Transverse colon (tissue), 4 donors: ENCODE results near the gene SLC11A1. TPM values are rescaled to one million over a fixed set of nuclear protein-coding genes. Genes with fewer than 3 reads are reported as not detected.
A peak's percentile ranks its signal among the peaks of the same experiment; 100 is the strongest.

Source experiments
- DNase-seq: peaks from one replicate; pipeline ENCODE4 v3.0.0-alpha.2; 2019
- H3K27ac ChIP-seq, 4 donors: fragments of 200-600 bp; sonication (generic); 2 replicates each; pipeline ENCODE4 v1.5.1; 2016 to 2018; ENCODE audit warnings: inconsistent platforms in 4 of 4
- H3K27me3 ChIP-seq: fragments of 200-600 bp; sonication (generic); 2 replicates; pipeline ENCODE4 v1.5.1; 2017; ENCODE audit warnings: inconsistent platforms
- H3K36me3 ChIP-seq, 4 donors: fragments of 200-600 bp; sonication (generic); 2 replicates each; pipeline ENCODE4 v1.5.1; 2017 to 2019; ENCODE audit warnings: inconsistent platforms in 4 of 4
- H3K4me1 ChIP-seq, 4 donors: fragments of 200-600 bp; sonication (generic); 2 replicates each; pipeline ENCODE4 v1.5.1; 2017 to 2020; ENCODE audit warnings: inconsistent platforms in 4 of 4
- H3K4me3 ChIP-seq, 4 donors: fragments of 200-600 bp; sonication (generic); 1 replicate in 1 of 4; 2 replicates in 3 of 4; pipeline versions ENCODE4 v1.5.1 to v1.6.1; 2017 to 2019; ENCODE audit warnings: inconsistent platforms in 4 of 4
- H3K9me3 ChIP-seq, 2 donors: fragments of 200-600 bp; sonication (generic); 2 replicates each; pipeline ENCODE4 v1.5.1; 2017 to 2019; ENCODE audit warnings: inconsistent platforms in 2 of 2
- EP300 ChIP-seq: sonication (generic); formaldehyde crosslinking; IDR thresholded peaks from one replicate; pipeline ENCODE4 v1.6.1; 2017; ENCODE audit warnings: antibody characterized with exemption, low read depth
- POLR2A ChIP-seq: fragments of 450-650 bp; IDR thresholded peaks from one replicate; pipeline ENCODE4 v1.6.1; 2016; ENCODE audit warnings: antibody characterized with exemption, mild to moderate bottlenecking, moderate library complexity
- POLR2AphosphoS5 ChIP-seq, 3 donors: sonication (generic); formaldehyde crosslinking; IDR thresholded peaks; one replicate each; pipeline ENCODE4 v1.6.1; 2016; ENCODE audit warnings: antibody characterized with exemption in 3 of 3
- WGBS, 2 donors: methylation state at CpG; one replicate each; pipeline ENCODE4 v1.1.5; 2018; ENCODE audit warnings: low coverage in 1 of 2; 5-methylcytosine and 5-hydroxymethylcytosine counted together
- in situ Hi-C, 4 donors: fragments of 200-750 bp; cut with MboI; loops; one replicate each; pipeline versions ENCODE4 v1.15.0 to v1.15.1; 2017; ENCODE audit warnings: low sequenced_read_pairs in 3 of 4, low pct_ligation_motif_present in 1 of 4, low pct_unique_long_range_greater_than_20kb in 1 of 4
- intact Hi-C: fragments of 100-400 bp; cut with DNase I; formaldehyde crosslinking; loops from one replicate; pipeline ENCODE4 v1.15.1; 2023; ENCODE audit warnings: low total_unique reads
- total RNA-seq, 4 donors: library from RNA; depleted of rRNA; stranded (reverse); fragments of >200 nt; gene quantifications; one replicate each; pipeline ENCODE4 v1.1.0, GENCODE V29; 2016
- TF ChIP-seq, protein P1 (sequence below), 5 experiments: fragments of 200-600 bp in 3 of 5; fragments of 450-650 bp in 2 of 5; sonication (generic) in 3 of 5; IDR thresholded peaks; 1 replicate in 2 of 5; 2 replicates in 3 of 5; pipeline ENCODE4 v1.5.1; 2016 to 2017; ENCODE audit warnings: antibody characterized with exemption in 5 of 5, inconsistent platforms in 3 of 5, mild to moderate bottlenecking in 2 of 5, moderate library complexity in 1 of 5

The SLC11A1 gene
- total RNA-seq, 4 donors from 2014 or later = 2.6 to 8.4 (median 6.3) TPM

DNA sequence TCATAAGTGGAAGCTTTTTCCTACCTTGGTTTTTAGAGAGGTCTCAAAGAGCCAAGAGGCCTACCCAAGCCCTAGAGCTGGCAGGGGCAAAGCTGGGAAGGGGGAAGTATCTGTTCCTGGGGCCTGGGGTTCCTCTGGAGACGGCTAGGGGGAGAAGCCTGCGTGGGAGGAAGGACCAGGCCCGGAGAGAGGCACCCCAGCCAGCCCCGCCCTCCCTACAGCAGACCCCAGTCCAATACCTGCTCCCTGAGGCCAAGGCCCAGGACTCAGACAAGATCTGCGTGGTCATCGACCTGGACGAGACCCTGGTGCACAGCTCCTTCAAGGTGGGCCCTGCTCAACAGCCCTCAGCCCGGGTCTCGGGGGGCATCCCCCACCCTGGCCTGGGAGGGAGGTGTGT, 19.8 kb downstream of the SLC11A1 start:
- Histone ChIP-seq H3K9me3 (no peaks in the 10 kb centered on the region), H3K4me3 (peak overlapping the region in 1 of 4 donors; percentile 97), H3K4me1 (peaks cover 24 to 61% (median 55%) of the 10 kb centered on the region in 4 donors), H3K36me3 (peaks cover 0 to 28% (median 7%) of the 10 kb centered on the region in 4 donors), H3K27ac (peak overlapping the region; percentile 99 to 100 (median 100)), H3K27me3 (no peaks in the 10 kb centered on the region)
- DNase-seq = no peak
- no peak for TF ChIP-seq POLR2AphosphoS5 (IDR thresholded peaks at IDR 0.05)
- no peak for TF ChIP-seq POLR2A
- no peak for TF ChIP-seq EP300
- TF ChIP-seq, protein P1, sequence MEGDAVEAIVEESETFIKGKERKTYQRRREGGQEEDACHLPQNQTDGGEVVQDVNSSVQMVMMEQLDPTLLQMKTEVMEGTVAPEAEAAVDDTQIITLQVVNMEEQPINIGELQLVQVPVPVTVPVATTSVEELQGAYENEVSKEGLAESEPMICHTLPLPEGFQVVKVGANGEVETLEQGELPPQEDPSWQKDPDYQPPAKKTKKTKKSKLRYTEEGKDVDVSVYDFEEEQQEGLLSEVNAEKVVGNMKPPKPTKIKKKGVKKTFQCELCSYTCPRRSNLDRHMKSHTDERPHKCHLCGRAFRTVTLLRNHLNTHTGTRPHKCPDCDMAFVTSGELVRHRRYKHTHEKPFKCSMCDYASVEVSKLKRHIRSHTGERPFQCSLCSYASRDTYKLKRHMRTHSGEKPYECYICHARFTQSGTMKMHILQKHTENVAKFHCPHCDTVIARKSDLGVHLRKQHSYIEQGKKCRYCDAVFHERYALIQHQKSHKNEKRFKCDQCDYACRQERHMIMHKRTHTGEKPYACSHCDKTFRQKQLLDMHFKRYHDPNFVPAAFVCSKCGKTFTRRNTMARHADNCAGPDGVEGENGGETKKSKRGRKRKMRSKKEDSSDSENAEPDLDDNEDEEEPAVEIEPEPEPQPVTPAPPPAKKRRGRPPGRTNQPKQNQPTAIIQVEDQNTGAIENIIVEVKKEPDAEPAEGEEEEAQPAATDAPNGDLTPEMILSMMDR (IDR thresholded peaks at IDR 0.05) = no peak
- intact Hi-C loops (no loop called here), in situ Hi-C loops (no loop called here)
- 80% methylated on average over 1 of the region's 9 CpGs; no CpG with 5 or more reads in 1 of the 2 donors for WGBS, 2 donors

DNA sequence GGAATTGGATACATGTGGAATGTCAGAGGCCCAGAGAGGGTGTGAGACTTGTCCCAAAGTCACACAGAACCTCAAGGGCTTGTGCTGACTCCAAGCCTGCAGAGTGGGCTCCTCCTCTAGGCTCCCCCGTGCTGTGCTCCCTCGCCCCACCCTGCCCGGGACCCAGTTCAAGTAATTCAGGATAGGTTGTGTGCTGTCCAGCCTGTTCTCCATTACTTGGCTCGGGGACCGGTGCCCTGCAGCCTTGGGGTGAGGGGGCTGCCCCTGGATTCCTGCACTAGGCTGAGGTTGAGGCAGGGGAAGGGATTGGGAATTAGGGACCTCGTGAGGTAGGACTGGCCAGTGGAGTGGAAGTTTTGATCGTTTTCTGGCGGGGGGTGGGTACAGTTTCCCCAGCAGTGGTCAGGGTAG, 20.4 kb downstream of the SLC11A1 start:
- TF ChIP-seq EP300 = no peak
- TF ChIP-seq, protein P1 (IDR thresholded peaks at IDR 0.05) = no peak
- TF ChIP-seq POLR2A = no peak
- H3K27me3 ChIP-seq = no peaks in the 10 kb centered on the region
- H3K27ac ChIP-seq = peak overlapping the region in 3 of 4 donors; percentile 99 to 100 (median 100)
- in situ Hi-C loops = no loop called here
- H3K36me3 ChIP-seq = peaks cover 0 to 28% (median 7%) of the 10 kb centered on the region in 4 donors
- no peaks in the 10 kb centered on the region for H3K9me3 ChIP-seq
- no peak for DNase-seq
- WGBS, 2 donors = 83% methylated on average over 7 of the region's 8 CpGs; no CpG with 5 or more reads in 1 of the 2 donors
- peaks cover 24 to 61% (median 55%) of the 10 kb centered on the region in 4 donors for H3K4me1 ChIP-seq
- intact Hi-C loops = no loop called here
- no peak overlapping the region for H3K4me3 ChIP-seq

DNA sequence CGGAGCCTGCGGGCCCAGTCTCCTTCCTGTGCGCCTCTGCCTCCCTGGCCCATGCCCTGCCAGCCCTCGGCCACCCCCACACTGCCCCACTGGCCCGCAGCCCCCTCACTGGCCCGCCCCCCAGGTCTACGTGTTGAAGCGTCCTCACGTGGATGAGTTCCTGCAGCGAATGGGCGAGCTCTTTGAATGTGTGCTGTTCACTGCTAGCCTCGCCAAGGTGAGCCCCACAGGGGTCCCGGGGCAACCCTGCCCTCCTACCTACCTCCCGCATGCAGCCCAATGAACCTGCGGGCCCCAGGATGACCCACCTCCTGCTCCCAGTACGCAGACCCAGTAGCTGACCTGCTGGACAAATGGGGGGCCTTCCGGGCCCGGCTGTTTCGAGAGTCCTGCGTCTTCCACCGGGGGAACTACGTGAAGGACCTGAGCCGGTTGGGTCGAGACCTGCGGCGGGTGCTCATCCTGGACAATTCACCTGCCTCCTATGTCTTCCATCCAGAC, 20.9 kb downstream of the SLC11A1 start:
- Histone ChIP-seq H3K27ac (no peak overlapping the region), H3K4me1 (peaks cover 27 to 61% (median 54%) of the 10 kb centered on the region in 4 donors), H3K36me3 (peaks cover 0 to 28% (median 7%) of the 10 kb centered on the region in 4 donors), H3K9me3 (no peaks in the 10 kb centered on the region), H3K4me3 (no peak overlapping the region), H3K27me3 (no peaks in the 10 kb centered on the region)
- TF ChIP-seq POLR2A = no peak
- TF ChIP-seq, protein P1 (IDR thresholded peaks at IDR 0.05) = no peak
- no peak for DNase-seq
- intact Hi-C loops (no loop called here), in situ Hi-C loops (no loop called here)
- 89% methylated on average over 26 of the region's 26 CpGs; no CpG with 5 or more reads in 1 of the 2 donors for WGBS, 2 donors

DNA sequence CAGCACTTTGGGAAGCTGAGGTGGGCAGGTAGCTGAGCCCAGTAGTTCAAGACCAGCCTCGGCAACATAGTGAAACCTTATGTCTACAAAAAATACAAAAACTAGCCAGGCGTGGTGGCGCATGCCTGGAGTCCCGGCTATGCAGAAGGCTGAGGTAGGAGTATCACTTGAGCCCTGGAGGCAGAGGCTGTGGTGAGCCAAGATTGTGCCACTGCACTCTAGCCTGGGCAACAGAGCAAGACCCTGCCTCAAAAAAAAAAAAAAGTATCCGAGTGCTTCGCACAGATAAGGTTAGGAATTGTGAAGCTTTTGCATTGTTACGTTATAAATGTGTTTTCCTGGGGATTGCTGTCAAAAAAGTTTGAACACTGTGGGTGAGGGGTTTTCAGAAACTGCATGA, 21.7 kb downstream of the SLC11A1 start:
- TF ChIP-seq, protein P1 (IDR thresholded peaks at IDR 0.05) = no peak
- TF ChIP-seq EP300 (no peak), POLR2AphosphoS5 (IDR thresholded peaks at IDR 0.05) (no peak), POLR2A (no peak)
- intact Hi-C loops = no loop called here
- WGBS, 2 donors = 73 to 77% methylated on average over 6 to 7 of the region's 7 CpGs

More for the DNA sequence above, 21.7 kb downstream of the SLC11A1 start:
- Histone ChIP-seq H3K4me3 (no peak overlapping the region), H3K27ac (peak overlapping the region in 1 of 4 donors; percentile 98), H3K27me3 (no peaks in the 10 kb centered on the region), H3K36me3 (peaks cover 0 to 28% (median 7%) of the 10 kb centered on the region in 4 donors), H3K9me3 (no peaks in the 10 kb centered on the region), H3K4me1 (peaks cover 27 to 60% (median 47%) of the 10 kb centered on the region in 4 donors)
- no peak for DNase-seq
- in situ Hi-C loops = no loop called here
